ENCODE data around the gene WTIP.

The WTIP gene

DNA sequence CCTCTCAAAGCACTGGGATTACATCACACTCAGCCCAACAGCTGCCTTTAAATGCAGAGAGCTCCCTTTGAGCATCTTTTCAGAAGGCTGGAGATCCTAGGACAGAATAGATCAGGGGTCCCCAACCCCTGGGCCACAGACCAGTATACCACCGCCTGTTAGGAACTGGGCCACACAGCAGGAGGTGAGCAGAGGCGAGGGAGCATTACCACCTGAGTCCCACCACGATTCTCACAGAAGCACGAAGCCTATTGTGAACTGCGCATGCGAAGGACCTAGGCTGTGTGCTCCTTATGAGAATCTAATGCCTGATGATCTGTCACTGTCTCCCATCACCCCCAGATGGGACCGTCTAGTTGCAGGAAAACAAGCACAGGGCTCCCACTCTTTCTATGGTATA, 2.2 kb upstream of the WTIP start:
- DNase-seq: no peak

DNA sequence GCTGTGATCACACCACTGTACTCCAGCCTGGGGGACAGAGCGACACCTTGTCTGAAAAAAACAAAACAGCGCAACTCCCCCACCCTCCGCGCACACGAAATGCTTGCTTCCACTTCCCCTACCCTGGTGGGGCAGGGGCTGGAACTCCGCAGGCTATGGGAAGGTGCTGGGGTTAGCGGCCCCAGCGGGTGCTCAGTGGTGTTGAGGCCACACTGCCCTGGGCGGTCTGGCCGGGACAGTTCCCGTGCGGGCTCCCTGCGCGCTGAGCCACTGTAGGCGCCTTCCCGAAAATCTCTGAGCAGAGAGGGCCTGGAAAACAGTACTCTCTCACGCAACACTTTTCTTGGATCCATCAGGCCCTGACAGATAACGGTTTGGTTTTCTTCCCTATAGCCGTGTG, 1.1 kb upstream of the WTIP start:
- no peak for DNase-seq

DNA sequence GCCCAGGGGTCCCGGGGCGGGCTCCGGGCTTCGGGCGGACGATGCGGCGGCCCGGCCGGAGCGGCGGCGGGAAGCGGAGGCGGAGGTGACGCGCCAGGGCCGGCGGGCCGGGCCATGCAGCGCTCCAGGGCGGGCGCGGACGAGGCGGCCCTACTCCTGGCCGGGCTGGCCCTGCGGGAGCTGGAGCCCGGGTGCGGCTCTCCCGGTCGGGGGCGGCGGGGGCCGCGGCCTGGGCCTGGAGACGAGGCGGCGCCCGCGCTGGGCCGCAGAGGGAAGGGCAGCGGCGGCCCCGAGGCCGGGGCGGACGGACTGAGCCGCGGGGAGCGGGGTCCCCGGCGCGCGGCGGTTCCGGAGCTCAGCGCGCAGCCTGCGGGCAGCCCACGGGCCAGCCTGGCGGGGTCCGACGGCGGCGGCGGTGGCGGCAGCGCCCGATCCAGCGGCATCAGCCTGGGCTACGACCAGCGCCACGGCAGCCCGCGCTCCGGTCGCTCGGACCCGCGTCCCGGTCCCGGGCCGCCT, 362 bp downstream of the WTIP start:
- peak; percentile 44 for DNase-seq

DNA sequence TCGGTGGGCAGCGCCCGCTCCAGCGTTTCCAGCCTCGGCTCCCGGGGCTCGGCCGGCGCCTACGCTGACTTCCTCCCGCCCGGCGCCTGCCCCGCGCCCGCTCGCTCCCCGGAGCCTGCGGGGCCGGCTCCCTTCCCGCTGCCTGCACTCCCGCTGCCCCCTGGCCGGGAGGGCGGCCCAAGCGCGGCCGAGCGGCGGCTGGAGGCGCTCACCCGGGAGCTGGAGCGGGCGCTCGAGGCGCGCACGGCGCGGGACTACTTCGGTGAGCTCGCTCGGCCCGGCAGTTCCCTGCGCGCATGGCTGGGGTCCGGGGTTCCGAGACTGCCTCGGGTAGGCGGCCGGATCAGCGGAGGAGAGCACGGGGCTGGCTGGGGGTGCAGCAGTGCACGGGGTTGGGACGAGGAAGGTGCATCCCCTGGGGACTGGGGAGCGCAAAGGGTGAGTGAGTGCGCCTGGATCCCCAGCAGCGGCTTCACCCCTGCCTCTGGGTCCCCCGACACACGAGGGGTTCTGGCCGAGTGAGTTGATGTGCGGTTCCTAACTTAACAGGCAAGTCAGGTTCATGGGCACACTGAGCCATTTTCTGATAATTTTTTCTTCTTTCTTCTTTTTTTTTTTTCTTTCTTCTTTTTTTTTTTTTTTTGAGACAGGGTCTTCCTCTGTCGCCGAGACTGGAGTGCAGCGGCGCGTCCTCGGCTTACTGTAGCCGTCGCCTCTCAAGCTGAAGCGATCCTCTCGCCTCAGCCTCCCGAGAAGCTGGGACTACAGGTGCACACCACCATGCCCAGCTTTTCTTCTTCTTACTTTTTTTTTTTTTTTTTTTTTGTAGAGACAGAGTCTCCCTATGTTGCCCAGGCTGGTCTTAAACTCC, 1.1 kb downstream of the WTIP start:
- peak; percentile 20 for DNase-seq

DNA sequence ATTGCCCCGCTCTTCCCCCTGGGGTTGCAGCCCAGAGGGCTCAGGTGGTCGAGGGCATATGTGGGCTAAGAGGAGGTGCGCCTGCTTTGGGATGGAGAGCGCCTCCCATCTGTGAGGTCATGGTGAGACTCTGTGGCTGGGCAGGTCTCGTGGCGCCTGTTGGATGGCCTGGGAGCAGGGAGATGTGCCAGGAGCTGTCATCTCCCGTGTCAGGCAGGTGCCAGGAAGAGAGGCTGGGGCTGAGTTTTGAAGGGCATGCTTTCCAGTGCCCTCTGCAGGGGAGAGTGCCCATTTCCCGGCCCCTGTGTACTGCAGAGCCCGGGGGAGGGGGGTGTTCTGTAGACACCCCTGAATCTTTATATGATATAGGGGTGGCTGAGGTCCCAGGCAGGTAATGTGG, 2.8 kb downstream of the WTIP start:
- DNase-seq: no peak

DNA sequence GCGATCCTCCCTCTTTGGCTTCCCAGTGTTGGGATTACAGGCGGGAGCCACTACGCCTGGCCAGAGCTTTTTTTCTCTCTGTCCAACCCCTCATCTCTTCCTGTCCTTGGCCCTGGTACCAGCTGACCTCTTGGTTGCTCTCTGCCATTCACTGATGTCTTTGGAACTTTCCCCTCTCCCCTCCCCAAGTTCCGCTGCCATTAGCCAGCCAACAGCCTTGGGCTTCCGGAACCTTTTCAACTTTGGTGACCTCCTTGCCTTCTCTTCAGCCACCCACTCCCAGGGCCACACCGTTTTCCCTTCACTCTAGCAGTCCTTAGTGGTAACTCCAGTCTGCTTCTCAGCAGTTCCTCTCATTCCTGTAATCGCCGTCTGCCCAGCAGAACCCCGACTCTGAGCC, 4.3 kb downstream of the WTIP start:
- DNase-seq: no peak

DNA sequence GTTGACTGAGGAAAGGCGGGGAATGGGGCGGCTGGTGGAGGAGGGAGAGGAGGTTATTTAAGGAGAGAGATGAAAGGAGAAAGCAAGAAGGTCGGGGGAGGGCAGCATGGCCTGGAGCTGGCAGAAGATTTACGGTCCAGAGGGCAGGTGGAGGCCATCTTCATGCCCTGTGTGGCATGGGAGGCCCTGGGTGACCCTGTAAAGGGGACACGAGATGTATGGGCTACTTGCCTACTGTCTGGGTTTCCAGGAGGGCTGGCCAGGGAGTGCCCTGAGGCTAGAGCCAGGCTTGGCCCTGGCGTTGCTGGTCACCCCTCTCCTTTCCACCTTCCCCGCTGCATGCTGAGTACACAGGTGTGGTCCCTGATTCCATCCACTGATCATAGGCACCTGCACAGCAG, 6.1 kb downstream of the WTIP start:
- no peak for DNase-seq

DNA sequence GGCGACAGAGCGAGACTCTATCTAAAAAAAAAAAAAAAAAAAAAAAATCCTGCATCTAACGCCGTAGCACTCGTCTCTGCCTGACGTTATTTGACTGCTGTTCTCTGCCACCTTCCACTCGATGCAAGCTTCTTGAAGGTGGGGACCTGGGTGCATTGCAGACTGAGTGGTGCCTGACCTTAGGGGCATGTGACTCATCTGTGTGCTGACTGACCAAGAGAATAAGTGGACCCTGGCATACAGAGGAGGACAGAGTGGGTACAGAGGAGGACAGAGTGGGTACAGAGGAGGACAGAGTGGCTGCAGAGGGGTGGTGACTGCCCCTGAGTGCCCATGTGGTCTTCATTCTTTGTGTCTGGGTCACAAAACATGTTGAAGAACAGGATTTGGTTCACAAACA, 7.6 kb downstream of the WTIP start:
- DNase-seq: no peak

DNA sequence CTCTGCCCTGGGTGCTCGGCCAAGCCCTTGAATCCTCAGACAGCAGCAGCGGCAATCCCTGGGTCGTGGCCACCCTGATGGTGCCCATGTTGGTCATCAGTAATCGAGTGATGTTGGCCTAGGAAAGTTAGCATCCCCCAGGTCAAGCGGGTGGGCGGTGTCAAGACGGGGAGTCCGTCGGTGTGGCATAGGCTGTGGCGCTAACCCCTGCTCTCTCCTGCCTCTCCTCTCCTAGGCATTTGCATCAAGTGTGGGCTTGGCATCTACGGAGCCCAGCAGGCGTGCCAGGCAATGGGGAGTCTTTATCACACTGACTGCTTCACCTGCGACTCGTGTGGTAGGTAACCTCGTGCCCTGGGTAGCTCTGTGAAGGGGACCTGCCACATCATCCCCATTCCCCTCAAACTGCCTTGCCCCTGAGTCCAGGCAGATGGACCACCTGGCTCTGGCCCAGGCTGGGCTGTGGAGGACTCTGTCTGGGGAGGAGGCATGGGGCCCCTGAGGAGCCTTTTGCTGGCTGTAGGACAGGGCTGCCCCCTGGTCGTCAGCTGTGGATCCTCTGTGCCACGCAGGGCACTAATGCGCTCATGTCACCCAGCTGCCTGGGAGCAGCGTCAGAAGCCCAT, 8.7 kb downstream of the WTIP start:
- no peak for DNase-seq

DNA sequence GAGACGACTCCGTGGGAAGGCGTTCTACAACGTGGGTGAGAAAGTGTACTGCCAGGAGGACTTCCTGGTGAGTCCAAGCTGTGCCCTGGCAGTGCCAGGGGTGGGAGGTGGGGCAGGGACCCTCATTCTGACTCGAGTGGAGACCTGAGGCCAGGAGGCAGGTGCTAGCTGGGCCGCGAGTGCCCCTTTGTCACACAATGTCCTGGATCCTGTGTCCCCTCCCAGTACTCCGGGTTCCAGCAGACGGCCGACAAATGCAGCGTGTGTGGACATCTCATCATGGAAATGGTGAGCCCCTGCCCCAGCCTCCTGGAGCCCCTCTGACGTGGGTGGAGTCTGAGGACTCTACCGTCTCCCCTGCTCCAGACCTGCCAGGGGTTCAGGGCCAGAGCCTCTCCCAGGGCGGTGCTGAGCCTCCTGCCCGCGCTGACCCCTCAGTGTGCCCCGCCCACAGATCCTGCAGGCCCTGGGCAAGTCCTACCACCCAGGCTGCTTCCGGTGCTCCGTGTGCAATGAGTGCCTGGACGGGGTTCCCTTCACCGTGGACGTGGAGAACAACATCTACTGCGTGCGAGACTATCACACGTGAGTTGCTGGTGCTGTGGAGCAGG, 11.6 kb downstream of the WTIP start:
- DNase-seq: no peak

DNA sequence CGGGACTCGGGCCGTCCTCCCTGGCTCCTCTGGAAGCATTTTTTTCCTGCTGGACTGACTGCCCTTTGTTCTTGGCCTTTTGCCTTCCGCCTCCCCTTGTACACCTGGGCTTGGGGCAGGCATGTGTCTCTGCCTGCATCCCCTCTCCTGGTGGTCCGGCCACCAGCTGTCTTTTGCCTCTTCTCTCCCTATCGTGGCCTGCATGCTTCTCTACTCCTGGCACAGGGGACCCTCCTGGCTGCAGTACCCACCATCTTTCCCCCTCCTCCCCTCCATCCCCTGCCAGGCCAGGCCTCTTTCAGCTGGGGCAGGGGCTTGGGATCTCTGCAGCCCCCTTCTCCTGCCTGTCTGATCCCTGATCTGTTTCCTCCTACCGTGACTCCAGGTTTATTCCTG, 12.1 kb downstream of the WTIP start:
- no peak for DNase-seq

DNA sequence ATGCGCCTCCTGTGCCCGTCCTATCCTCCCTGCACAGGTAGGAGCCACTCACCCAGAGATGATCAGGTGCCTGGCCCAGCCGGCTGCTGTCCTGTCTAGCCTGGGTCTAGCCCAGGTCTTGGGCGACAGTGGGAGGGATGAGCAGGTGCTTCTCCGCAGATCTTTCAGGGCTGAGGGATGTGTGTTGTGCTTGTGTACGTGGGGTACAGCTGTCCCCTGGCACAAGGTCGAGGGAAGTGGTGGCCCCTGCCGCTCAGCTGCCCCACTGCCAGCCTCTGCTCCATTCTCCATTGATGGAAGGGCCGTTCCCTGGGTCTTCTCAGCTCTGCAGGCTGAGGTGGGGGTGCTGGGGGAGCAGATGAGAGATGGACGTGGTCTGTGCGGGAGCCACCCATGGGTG, 13.0 kb downstream of the WTIP start:
- DNase-seq: no peak

DNA sequence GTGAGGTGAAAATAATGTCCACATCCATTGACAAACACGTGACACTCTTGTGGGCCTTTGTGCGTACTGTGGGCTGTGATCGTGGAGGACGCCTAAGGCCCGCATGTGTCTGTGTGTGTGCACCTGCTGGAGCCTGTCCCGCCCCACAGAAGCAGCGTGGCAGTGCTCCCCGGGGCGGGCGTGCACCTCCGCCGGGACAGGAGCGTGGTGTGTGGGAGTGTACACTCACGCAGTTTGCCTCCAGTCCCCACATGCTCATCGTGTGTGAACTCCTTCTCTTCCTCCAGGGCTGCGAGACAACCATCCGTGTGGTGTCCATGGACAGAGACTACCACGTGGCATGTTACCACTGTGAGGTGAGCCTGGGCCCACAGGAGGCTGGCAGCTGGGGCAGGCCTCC, 13.9 kb downstream of the WTIP start:
- no peak for DNase-seq

DNA sequence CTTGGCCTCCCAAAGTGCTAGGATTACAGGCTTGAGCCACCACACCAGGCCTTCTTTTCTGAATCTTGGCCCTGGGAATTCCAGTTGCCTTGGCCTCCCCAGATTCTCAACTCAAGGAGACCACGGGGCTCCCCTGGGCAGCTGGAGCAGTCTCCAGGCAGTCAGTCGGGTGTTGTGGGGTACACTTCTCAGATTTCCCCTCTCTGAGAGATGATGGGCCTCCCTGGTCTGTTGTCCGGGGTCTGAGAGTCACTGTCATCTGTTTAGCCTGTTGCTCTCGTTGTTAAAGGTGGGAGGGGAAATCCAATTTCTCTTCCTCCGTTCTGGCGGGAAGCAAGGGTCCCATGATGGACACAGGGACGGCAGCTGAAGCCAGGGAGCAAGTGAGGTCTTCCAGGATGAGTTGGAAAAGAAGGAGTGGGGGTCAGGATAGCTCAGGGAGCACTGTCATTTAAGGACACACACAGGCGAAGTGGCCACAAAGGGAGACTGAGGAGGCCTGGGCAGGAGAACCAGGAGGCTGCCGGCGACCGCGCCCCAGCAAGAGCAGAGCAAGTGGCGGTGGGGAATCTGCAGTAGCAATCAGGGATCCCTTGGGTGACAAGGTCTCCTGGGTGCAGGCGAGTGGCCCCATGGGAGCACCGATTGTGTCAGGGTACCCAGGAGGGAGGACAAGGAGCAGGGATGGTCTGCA, 15.7 kb downstream of the WTIP start:
- no peak for DNase-seq

DNA sequence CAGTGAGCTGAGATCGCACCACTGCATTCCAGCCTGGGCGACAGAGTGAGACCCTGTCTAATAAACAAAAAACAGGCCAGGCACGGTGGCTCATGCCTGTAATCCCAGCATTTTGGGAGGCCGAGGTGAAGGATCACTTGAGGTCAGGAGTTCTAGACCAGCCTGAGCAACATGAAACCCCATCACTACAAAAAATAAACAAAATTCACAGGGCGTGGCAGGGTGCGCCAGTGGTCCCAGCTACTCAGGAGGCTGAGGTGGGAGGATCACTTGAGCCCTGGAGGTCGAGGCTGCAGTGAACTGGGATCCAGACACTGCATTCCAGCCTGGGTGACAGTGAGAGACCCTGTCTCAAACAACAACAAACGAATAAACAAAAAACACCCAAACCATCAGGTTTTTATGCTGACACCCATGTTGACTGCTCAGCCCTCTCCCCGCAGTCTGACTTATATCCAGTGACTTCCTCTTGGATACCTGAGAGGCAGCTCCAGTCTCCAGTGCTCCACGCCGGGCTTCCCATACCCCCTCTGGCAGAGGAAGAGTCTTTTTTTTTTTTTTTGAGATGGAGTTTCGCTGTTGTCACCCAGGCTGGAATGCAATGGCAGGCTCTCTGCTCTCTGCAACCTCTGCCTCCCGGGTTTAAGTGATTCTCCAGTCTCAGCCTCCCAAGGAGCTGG, 17.7 kb downstream of the WTIP start:
- no peak for DNase-seq

DNA sequence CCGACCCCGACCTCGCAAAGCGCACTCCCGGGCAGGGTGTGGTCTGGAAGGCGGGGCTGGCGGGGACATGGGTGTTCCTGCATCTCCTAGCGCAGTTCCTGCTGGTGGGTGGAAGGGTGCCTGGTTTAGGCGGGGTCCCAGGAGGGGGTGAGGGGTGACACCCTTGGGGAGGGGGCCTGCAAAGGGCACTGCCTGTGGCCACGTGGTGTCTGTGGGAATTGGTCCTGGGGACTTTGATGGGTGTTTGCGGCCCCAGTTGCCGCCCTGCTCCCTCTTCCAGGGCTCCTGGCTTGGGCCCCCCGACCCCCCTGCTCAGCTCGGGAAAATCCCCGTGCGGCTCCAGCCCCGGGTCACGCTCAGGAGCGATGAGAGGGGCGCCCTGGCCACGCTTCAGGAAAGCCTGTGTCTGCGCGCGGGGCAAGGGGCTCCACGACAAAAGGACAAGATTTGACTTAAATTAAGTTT, 19.1 kb downstream of the WTIP start:
- DNase-seq: no peak

DNA sequence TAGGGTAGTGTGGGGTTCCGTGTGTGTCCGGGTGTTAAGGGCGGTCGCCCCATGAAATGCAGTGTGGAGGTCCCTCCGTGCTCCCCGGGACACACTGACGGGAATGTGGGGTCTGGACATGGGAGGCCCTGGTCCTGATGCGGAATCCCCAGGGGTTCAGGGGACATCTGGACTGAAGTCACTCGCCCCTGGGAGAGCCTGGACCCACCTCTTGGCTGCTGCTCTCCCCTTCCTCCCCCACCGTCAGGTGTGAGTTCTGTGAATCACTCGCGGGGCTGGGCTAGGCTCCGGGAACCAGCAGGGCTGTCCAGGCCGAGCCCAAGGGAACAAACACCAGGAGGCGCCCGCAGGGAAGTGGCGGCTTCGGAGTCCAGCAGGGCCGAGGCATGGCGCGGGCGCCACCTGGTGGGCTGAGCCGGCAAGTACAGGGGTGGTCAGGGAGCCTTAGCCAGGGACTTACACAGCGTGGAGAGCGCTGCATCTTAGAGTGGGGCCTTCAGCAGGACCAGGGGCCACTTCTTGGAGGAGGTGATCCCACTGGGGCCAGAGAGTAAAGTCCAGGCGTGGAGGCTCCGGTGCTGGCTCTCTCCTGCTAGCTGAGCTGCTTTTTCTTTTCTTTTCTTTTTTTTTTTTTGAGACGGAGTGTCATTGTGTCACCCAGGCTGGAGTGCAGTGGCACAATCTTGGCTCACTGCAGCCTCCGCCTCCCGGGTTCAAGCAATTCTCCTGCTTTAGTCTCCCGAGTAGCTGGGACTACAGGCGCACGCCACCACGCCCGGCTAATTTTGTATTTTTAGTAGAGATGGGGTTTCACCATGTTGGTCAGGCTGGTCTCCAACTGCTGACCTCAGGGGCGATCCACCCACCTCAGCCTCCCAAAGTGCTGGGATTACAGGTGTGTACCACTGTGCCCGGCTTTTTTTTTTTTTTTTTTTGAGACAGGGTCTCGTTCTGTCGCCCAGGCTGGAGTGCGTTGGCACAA, 20.1 kb downstream of the WTIP start:
- DNase-seq: peak; percentile 92

DNA sequence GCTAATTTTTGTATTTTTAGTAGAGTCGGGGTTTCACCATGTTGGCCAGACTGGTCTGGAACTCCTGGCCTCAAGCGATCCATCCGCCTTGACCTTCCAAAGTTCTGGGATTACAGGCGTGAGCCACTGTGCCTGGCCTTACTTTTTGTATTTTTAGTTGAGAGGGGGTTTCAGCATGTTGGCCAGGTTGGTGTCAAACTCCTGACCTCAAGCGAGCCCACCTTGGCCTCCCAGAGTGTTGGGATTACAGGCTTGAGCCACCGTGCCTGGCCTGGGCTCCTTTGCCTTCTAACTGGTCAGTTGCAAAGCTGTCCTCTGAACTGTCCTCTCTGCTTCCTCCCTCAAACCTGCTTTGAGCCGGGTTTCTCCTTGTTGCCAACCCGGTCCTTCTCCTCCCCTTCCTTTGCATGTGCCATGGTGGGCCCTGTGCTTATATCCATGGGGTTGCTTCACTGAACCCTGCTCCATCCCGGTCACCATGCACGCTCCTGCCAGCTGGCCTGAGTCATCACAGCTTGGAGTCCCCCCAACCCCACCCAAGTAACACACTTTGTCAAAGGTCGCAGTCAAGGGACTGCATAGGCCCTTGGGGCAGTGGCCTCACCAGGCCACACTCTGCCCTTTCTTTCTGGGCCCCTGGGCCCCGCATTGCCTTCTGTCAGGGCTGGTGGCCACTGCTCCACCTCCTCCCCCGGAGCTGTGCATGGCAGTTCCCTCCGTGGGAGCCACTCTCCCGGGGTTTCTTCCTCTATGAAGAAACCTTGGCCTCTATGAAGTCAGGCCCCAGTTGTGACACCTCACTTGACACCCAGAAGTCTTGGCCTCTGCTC, 21.2 kb downstream of the WTIP start:
- no peak for DNase-seq

DNA sequence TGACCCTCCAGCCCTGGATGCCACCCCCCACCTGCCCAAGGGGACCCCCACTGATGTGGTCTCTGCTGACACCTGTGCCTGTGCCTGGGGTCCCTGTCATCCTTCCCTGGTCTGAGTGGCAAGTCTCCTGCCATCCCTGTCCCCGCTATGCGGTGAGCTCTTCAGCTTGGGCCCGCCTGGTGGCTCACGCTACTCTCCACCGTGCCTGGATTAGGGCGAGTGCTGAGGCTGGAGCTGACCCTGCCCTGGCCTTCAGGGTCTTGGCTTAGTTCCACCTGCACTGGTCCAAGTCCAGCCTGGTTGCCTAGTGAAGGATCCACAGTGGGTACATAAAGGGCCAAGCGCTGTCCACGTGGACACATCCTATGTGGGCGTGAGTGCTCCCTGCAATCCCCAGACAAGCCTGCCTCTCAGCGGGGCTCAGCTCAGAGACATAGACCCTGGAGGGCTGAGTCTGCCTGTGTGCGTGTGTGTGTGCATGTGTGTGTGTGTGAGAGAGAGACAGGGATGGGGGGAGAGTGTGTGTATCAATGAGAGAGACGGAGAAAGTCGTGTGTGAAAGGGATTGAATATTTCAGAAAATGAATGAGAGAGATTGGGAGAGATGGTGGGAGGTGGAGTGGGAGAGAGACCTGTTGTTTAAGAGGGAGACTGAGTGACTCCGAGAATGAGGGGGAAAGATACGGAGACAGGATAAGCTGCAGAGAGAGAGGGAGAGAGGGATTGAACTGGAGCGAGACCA, 22.1 kb downstream of the WTIP start:
- no peak for DNase-seq

Data from T1000 (cell line).